Measurements from ENCODE around the gene STPG4.

Gene STPG4

GRCh38 chr2:47073641-47074040, 81.5 kb downstream of the STPG4 start:
- no peak for TF ChIP-seq ZFP30 (CRISPR knock-in tag; IDR thresholded peaks at IDR 0.05)
- no peak for TF ChIP-seq CREB5 (CRISPR knock-in tag; IDR thresholded peaks at IDR 0.05; ENCODE audit: low read depth)
- no peak for TF ChIP-seq TSHZ2 (CRISPR knock-in tag; IDR thresholded peaks at IDR 0.05)
- TF ChIP-seq CSRNP3 (CRISPR knock-in tag; IDR thresholded peaks at IDR 0.05): no peak
- no peak for TF ChIP-seq ZNF565 (CRISPR knock-in tag; conservative IDR thresholded peaks at IDR 0.05; ENCODE audit: low read depth)
- no peak for TF ChIP-seq ESRRG (CRISPR knock-in tag; IDR thresholded peaks at IDR 0.05)
- TF ChIP-seq PPARA (CRISPR knock-in tag; IDR thresholded peaks at IDR 0.05; ENCODE audit: borderline replicate concordance): no peak
- TF ChIP-seq PATZ1 (CRISPR knock-in tag; IDR thresholded peaks at IDR 0.05; ENCODE audit: borderline replicate concordance): no peak
- no peak for TF ChIP-seq ZC3H10 (CRISPR knock-in tag; IDR thresholded peaks at IDR 0.05)
- no peak for TF ChIP-seq GLIS3 (CRISPR knock-in tag; IDR thresholded peaks at IDR 0.05)
- TF ChIP-seq TCF4 (CRISPR knock-in tag; IDR thresholded peaks at IDR 0.05; ENCODE audit: borderline replicate concordance): no peak
- no peak for TF ChIP-seq ZFP3 (CRISPR knock-in tag; IDR thresholded peaks at IDR 0.05)
- no peak for TF ChIP-seq TOX (CRISPR knock-in tag; IDR thresholded peaks at IDR 0.05; ENCODE audit: borderline replicate concordance)
- TF ChIP-seq POU6F1 (CRISPR knock-in tag; IDR thresholded peaks at IDR 0.05; ENCODE audit: borderline replicate concordance, low read depth): no peak
- ATAC-seq: no peak

- peak; percentile 27; the same call in 1 of the 2 replicates for TF ChIP-seq CSDC2 (CRISPR knock-in tag; IDR thresholded peaks at IDR 0.05)
- no peak for TF ChIP-seq TCF4 (CRISPR knock-in tag; IDR thresholded peaks at IDR 0.05; ENCODE audit: borderline replicate concordance)
- no peak for ATAC-seq
Observed at GRCh38 chr2:47073217-47073616, 81.9 kb downstream of the STPG4 start.

GRCh38 chr2:47072728-47073191, 82.3 kb downstream of the STPG4 start:
- 0 out of 2 replicates have a peak, but pooled peaks have one; percentile 44 for TF ChIP-seq GLIS3 (CRISPR knock-in tag; IDR thresholded peaks at IDR 0.05)
- no peak for TF ChIP-seq RARB (CRISPR knock-in tag; IDR thresholded peaks at IDR 0.05)
- no peak for ATAC-seq

- peak; percentile 79 for ATAC-seq
- TF ChIP-seq TOX (CRISPR knock-in tag; IDR thresholded peaks at IDR 0.05; ENCODE audit: borderline replicate concordance) (no peak), CSRNP3 (CRISPR knock-in tag; IDR thresholded peaks at IDR 0.05) (peak; percentile 71), TSHZ2 (CRISPR knock-in tag; IDR thresholded peaks at IDR 0.05) (peak; percentile 96), GLIS3 (CRISPR knock-in tag; IDR thresholded peaks at IDR 0.05) (peak; percentile 96), ZFP3 (CRISPR knock-in tag; IDR thresholded peaks at IDR 0.05) (peak; percentile 96), CSDC2 (CRISPR knock-in tag; IDR thresholded peaks at IDR 0.05) (peak; percentile 98), BACH2 (CRISPR knock-in tag; IDR thresholded peaks at IDR 0.05; ENCODE audit: borderline replicate concordance) (peak; percentile 82; the same call in 1 of the 2 replicates), TCF4 (CRISPR knock-in tag; IDR thresholded peaks at IDR 0.05; ENCODE audit: borderline replicate concordance) (peak; percentile 83), PATZ1 (CRISPR knock-in tag; IDR thresholded peaks at IDR 0.05; ENCODE audit: borderline replicate concordance) (no peak)
Observed at GRCh38 chr2:47072018-47072691, 83.0 kb downstream of the STPG4 start.
